H7 (cell line): Measurements from ENCODE around the gene ACTA2. TPM values are rescaled to one million over a fixed set of nuclear protein-coding genes. Genes with fewer than 3 reads are reported as not detected.

ENCODE experiments used
- DNase-seq: peaks from one replicate; pipeline ENCODE4 v3.0.0; 2012
- H3K27me3 ChIP-seq: 2 replicates; pipeline ENCODE4 v1.6.0; 2011; ENCODE audit warnings: mild to moderate bottlenecking, low read length; ENCODE audit not compliant: control insufficient read depth, insufficient read depth
- H3K36me3 ChIP-seq: replicated peaks from 2 replicates; pipeline ENCODE4 v1.5.1; 2011; ENCODE audit warnings: low read length; ENCODE audit not compliant: control insufficient read depth, insufficient read depth
- H3K4me3 ChIP-seq: 2 replicates; pipeline ENCODE4 v1.5.1; 2011; ENCODE audit warnings: low read depth, mild to moderate bottlenecking, control low read depth, low read length, moderate library complexity; ENCODE audit not compliant: insufficient read depth
- total RNA-seq: library from RNA; depleted of rRNA; stranded (reverse); fragments of >200 nt; shearing (Covaris generic); gene quantifications from 2 replicates; pipeline ENCODE4 v1.2.3, GENCODE V29; 2014

The ACTA2 gene
- total RNA-seq, 1 experiment from 2014 or later = not detected

DNA sequence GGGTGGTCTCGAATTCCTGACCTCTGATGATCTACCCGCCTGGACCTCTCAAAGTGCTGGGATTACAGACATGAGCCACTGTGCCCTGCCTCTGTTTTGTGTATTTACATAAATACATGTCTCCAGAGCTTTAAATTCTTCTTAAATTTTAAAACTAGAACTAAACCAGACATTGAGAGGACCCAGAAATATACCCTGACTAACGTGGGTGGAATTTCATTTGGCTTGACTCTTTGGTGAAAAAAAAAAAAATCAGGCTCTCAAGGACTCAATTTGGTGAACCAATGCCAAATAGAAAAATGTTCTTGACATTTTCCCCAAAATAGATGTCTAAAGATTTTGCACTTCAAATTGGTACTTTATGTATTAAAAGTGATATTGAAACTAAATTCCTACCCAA, 21.4 kb upstream of the ACTA2 start:
- no peak for DNase-seq
- H3K4me3 ChIP-seq = no peak overlapping the region
- H3K36me3 ChIP-seq = no peaks in the 10 kb centered on the region
- no peaks in the 10 kb centered on the region for H3K27me3 ChIP-seq

DNA sequence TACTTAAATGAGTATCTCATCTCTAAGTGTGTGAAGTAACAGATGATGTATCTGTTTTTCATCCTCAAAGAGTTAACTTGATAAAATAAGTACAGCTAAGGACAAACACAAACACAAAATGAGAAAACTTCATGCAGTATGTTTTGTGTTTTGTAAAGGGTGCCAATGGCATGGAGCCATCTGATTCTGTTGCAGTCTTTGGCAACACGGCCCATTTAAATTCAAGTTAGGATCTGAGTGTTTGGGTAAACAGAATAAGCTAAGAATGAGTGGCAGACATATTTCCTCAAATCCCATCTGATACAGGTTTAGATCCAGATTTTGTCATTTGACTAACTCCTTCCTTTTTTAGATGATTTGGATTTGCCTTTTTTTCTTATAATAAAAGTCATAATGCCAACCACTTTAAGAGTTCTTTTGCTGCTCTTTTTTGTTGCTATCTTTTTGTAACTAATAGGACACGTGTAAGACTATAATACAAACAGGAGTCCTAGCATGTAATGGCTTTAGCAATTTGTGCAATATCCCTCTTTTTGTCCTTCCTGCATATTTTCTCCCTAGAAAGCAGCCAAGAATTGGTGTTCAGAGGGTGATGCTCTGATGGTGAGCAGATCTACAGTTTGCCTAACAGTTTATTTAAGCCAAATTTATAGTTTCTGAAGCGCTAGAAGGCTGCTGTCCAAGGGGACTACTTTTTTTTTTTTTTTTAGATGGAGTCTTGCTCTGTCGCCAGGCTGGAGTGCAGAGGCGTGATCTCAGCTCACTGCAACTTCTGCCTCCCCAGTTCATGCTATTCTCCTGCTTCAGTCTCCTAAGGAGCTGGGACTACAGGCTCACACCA, 18.9 kb upstream of the ACTA2 start:
- no peak overlapping the region for H3K4me3 ChIP-seq
- no peaks in the 10 kb centered on the region for H3K27me3 ChIP-seq
- DNase-seq = no peak
- H3K36me3 ChIP-seq = no peaks in the 10 kb centered on the region

DNA sequence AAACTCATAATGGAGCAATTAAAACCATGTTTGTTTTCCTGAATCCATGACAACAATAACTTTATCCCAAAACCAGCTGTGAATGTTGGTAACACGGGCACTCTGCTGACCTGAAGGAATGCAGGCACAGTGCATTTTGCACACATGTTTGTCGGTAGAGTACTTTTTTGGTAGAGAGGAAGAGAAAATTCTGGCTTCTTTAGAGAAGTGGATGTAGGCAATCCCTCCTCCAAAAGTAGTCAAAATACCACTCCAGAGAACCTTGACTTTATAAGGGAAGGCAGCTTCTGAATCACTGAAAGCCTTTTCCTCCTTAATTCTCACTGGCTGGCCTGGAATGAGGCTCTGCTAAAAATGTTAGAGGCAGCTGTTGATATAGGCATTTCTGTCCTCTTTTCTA, 15.8 kb upstream of the ACTA2 start:
- H3K36me3 ChIP-seq = no peaks in the 10 kb centered on the region
- H3K4me3 ChIP-seq = no peak overlapping the region
- no peaks in the 10 kb centered on the region for H3K27me3 ChIP-seq
- no peak for DNase-seq

- no peak for DNase-seq
- H3K4me3 ChIP-seq = no peak overlapping the region
Measured at GRCh38 chr10:88966797-88967196, 14.2 kb upstream of the ACTA2 start.

DNA sequence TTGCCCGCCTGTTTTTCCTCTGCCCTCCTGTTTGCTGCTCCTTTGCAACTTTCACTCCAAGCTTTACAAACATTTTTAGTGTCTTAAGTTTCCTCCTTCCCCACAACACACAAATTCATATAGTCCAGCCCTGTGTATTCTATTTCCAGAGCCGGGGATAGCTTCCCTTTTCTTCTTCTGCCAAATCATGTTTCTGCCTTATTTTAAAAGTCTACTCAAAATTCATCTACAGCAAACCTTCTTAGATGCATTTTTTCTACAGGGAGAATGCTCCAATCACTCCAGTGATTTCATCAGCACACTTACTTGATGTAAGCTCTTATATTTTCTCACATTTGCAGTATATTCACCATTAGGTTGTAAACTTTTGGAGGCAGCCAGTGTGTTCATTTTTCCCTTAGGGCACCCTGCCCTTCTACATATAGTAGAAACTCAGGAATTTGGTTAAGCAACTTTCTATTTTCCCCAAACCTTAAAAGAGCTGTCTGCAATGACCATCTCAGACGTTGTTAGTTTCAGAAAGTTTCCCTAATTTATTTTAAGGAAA, 12.4 kb upstream of the ACTA2 start:
- Histone ChIP-seq H3K4me3 (no peak overlapping the region), H3K27me3 (no peaks in the 10 kb centered on the region), H3K36me3 (no peaks in the 10 kb centered on the region)
- DNase-seq = no peak

More at GRCh38 chr10:88966797-88967196, 14.2 kb upstream of the ACTA2 start:
- Histone ChIP-seq H3K27me3 (no peaks in the 10 kb centered on the region), H3K36me3 (no peaks in the 10 kb centered on the region)

GRCh38 chr10:88964360-88964759, 11.8 kb upstream of the ACTA2 start:
- no peak overlapping the region for H3K4me3 ChIP-seq
- H3K36me3 ChIP-seq = no peaks in the 10 kb centered on the region
- DNase-seq = no peak
- H3K27me3 ChIP-seq = no peaks in the 10 kb centered on the region

DNA sequence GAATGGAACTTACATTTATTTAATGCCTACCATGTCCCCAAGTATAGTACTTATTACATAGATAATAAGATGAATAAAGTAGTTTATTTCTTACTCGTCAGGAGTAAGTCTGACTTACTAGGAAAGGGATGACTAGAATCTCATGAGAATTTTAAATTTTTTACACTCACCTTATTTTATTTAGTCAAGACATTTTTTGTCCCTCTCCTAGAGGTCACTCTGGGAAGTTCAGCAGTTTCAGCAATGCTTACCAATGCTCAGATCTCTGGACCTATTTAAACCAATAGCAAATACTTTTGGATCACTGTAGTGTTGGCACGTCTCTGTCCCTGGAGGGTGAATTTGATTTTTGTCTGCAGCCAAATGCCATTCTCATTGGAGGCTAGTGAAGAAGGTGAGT, 10.7 kb upstream of the ACTA2 start:
- Histone ChIP-seq H3K27me3 (no peaks in the 10 kb centered on the region), H3K4me3 (no peak overlapping the region)
- no peak for DNase-seq

GRCh38 chr10:88962336-88962735, 9.8 kb upstream of the ACTA2 start:
- H3K4me3 ChIP-seq = no peak overlapping the region
- H3K27me3 ChIP-seq = no peaks in the 10 kb centered on the region
- DNase-seq = no peak
- H3K36me3 ChIP-seq = no peaks in the 10 kb centered on the region

More for the DNA sequence above, 10.7 kb upstream of the ACTA2 start:
- H3K36me3 ChIP-seq = no peaks in the 10 kb centered on the region

DNA sequence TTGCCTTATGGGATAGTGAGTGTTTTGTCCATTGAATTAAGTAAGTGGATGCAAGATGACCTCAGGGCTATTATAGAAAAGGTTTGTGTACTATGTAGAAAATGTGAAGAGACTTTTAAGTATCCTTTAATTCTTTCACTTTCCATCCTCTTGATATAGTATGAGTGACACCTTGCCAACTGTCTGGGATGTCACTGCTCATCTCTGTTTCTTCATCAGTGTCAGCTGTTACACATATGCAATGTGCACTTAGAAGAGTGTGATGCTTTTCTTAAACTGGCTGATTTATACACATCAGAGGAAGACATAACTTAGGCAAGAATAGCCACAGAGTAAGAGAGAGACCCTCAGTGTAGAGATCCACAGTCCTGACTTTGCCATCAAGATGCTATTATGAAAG, 8.7 kb upstream of the ACTA2 start:
- Histone ChIP-seq H3K36me3 (no peaks in the 10 kb centered on the region), H3K4me3 (no peak overlapping the region), H3K27me3 (no peaks in the 10 kb centered on the region)
- DNase-seq = no peak

DNA sequence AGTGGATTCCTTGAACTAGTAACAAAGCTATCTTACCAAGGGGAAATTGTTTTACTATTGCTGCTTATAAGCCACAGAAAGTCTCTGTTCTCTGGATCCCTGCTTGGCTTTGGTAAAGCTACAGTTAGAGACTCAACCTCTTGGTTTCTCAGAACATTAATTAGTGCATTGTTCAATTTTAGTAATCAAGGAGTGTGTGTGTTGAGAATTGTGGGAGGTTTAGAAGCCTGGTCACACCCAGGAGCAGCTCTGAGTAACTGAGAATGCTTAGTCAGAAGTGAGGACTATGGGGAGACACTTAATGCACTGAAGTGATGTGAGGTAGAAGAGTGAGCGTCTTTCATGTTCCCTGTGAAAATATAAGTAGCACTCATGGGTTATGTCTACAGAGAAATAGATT, 8.2 kb upstream of the ACTA2 start:
- Histone ChIP-seq H3K4me3 (no peak overlapping the region), H3K36me3 (no peaks in the 10 kb centered on the region), H3K27me3 (no peaks in the 10 kb centered on the region)
- DNase-seq = no peak

DNA sequence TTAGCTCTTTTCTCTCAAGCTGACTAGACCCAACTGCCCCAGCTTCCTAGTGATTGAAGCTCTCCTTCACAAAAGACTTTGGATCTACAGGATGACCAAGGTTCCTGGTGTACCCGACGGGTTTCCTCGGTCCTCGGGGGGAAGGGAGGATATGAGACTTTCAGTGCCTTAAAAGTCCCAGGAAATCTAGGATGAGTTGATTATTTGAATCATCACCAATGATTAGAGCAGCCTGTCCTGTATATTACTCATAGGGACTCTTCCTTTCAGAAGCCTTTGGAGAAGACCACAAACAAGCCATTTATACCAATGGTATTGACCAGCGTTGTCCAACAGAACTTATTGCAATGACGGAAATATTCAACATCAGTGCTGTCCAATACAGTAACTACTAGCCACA, 6.1 kb upstream of the ACTA2 start:
- H3K27me3 ChIP-seq = no peaks in the 10 kb centered on the region
- no peak for DNase-seq
- no peak overlapping the region for H3K4me3 ChIP-seq
- no peaks in the 10 kb centered on the region for H3K36me3 ChIP-seq

- Histone ChIP-seq H3K27me3 (no peaks in the 10 kb centered on the region), H3K36me3 (no peaks in the 10 kb centered on the region), H3K4me3 (no peak overlapping the region)
- no peak for DNase-seq
Measured at GRCh38 chr10:88957381-88957780, 4.8 kb upstream of the ACTA2 start.

- no peaks in the 10 kb centered on the region for H3K36me3 ChIP-seq
- no peak for DNase-seq
- H3K27me3 ChIP-seq = no peaks in the 10 kb centered on the region
- no peak overlapping the region for H3K4me3 ChIP-seq
Measured at GRCh38 chr10:88954458-88955083, 2.0 kb upstream of the ACTA2 start.

DNA sequence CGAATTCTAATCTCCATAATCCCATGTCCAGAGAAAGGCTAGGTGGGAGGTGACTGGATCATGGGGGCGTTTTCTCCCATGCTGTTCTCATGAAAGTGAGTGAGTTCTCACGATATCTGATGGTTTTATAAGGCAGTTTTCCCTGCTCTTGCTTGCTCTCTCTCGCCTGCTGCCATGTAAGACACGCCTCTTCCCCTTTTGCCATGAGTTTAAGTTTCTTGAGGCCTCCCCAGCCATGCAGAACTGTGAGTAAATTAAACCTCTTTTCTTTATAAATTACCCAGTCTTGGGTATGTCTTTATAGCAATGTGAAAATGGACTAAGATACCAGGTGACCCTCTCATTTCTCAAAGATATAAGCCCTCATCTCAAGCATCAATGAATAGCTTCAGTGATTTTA, 1.1 kb upstream of the ACTA2 start:
- Histone ChIP-seq H3K27me3 (no peaks in the 10 kb centered on the region), H3K4me3 (no peak overlapping the region), H3K36me3 (no peaks in the 10 kb centered on the region)
- no peak for DNase-seq
